HG02852 (cell line): Measurements from ENCODE around the gene PLSCR4.
"Not testable (repeated sequence)": the region's sequence is repeated elsewhere in the genome, so short reads cannot be mapped to it uniquely, and the experiment has no call there.

Experiments used
- ATAC-seq: cut with Tn5 transposase; IDR thresholded peaks from one replicate; pipeline ENCODE4 v1.9.1; 2021; ENCODE audit warnings: mild to moderate bottlenecking, moderate library complexity; ENCODE audit not compliant: unreplicated experiment

PLSCR4 gene, protein sequence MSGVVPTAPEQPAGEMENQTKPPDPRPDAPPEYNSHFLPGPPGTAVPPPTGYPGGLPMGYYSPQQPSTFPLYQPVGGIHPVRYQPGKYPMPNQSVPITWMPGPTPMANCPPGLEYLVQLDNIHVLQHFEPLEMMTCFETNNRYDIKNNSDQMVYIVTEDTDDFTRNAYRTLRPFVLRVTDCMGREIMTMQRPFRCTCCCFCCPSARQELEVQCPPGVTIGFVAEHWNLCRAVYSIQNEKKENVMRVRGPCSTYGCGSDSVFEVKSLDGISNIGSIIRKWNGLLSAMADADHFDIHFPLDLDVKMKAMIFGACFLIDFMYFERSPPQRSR

GRCh38 chr3:146250449-146251382 lies at the start of gene PLSCR4:
TSS of gene PLSCR4 (minus strand) at chr3:146251105. CDS start at chr3:146222071, 29,034 bp downstream.
- peak; percentile 57 for ATAC-seq

DNA sequence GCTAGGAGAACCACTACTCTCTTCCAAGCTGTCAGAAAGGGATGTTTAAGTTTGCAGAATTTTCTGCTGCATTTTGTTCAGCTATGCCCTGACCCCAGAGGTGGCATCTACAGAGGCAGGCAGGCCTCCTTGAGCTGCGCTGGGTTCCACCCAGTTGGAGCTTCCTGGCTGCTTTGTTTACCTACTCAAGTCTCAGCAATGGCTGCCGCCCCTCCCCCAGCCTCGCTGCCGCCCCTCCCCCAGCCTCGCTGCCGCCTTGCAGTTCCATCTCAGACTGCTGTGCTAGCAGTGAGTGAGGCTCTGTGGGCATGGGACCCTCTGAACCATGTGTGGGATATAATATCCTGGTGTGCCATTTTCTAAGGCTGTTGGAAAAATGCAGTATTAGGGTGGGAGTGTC lies 42.5 kb upstream of the PLSCR4 start:
- ATAC-seq, result not testable (repeated sequence)

DNA sequence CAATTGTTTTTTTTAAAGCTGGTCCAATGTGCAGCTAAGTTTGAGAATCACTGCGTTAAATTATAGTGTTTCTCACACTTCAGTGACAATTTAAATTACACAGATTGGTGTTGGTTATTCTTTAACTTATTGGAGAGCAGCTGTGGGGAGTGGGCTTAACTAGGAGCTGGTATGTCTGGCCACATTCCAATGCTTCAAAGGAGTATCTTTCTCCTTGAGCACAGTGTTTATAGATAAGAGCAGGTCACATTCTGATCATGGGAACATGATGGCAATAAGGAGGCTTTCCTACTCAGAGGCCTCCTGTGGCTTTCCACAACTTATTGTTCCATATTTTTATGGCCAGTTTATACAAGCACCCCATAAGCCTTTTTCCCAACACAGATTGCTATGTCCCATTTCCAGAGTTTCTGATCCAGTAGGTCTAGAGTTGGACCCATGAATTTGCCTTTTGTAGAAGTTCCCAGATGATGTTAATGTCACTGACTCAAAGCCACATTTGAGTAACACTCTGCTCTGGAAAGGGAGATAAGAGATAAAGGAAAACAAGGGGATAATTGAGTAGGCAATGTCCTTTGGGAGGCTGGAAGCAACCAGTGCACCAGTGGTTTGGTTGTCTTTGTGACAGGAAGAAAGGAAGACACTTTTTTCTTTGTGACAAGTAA lies 33.0 kb upstream of the PLSCR4 start:
- ATAC-seq, result no peak

GRCh38 chr3:146280864-146281263 lies 30.0 kb upstream of the PLSCR4 start:
- no peak for ATAC-seq

GRCh38 chr3:146279951-146280350 lies 29.0 kb upstream of the PLSCR4 start:
- ATAC-seq, result no peak

DNA sequence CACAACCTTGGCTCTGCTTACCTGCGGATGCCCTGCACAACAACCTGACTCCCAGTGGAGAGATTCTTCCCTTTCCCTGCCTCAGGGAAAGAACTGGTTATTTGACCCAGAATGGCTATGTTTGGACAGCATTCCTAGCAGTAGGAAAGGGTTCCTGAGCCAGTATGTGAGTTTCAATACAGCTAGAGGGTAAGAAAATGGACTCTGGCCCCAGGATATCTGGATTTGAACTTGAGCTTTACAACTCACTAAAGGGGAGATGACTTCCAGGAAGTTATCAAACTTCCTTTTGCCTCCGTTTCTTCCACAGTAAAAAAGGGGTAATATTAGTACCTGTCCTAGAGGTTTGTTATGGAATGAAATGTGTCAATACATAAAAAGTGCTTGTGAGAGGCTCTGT lies 28.1 kb upstream of the PLSCR4 start:
- ATAC-seq, result no peak

DNA sequence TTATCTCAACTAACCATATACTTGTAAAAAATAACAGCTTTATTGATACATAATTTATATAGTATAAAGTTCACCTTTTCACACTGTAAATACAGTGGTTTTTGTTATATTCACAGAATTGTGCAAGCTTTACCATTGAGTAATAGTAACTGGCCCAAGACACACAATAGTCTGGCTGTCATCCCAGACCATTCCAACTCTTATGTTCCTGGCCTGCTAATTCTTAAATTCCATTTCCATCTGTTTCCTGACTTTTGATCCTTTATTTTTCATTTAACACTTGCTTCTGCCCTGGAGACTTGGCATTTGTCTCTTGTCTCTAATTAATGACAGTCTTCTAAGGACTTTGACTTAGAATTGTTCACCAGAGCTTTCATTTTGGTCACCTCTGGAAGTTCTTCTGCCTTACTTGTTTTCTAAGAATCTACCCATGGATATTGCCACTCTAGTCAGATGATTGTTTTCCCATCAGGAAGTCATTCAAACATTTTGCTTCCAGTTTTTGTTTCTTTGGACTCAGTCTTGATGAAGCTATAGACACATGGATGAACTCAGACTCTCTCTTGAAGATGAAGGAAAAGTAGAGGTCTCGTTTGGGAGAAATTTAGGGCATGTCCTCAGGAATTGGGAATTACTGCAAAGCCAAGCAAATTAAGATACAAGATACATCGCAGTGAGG lies 27.2 kb upstream of the PLSCR4 start:
- ATAC-seq, result no peak

GRCh38 chr3:146275476-146275875 lies 24.6 kb upstream of the PLSCR4 start:
- ATAC-seq, result no peak

DNA sequence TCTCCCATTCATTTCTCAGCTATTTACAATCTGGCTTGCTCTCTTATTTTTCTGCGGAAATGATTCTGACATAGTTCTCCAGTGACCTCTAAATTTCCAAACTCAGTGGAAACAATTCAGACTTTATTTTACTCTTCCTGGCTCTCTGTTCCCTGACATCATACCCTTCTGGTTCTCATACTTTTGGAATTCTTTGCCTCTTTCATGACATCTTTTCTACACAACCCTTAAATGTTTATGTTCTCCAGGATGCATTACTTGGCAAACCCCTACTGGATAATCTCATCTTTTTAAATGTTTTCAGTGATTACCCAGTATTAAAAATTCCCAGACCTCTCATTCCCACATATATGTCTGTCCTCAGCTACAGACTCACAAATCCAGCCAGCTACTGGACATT lies 23.9 kb upstream of the PLSCR4 start:
- no peak for ATAC-seq

GRCh38 chr3:146273721-146274407 lies 23.0 kb upstream of the PLSCR4 start:
- no peak for ATAC-seq

GRCh38 chr3:146271180-146271579 lies 20.3 kb upstream of the PLSCR4 start:
- ATAC-seq, result no peak

DNA sequence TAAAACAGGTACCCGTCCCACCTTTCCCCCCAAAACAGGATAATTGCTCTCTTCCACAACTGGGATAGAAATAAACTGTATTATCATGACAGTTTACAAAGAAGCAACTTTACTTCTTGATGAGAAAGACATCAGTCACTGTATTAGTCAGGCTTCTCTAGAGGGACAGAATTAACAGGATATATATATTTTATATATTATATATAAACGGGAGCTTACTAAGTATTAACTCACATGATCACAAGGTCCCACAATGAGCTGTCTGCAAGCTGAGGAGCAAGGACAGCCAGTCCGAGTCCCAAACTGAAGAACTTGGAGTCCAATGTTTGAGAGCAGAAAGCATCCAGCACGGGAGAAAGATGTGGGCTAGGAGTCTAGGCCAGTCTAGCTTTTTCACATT lies 18.4 kb upstream of the PLSCR4 start:
- ATAC-seq, result no peak

- no peak for ATAC-seq
Observed at GRCh38 chr3:146268535-146269219, 17.8 kb upstream of the PLSCR4 start.

DNA sequence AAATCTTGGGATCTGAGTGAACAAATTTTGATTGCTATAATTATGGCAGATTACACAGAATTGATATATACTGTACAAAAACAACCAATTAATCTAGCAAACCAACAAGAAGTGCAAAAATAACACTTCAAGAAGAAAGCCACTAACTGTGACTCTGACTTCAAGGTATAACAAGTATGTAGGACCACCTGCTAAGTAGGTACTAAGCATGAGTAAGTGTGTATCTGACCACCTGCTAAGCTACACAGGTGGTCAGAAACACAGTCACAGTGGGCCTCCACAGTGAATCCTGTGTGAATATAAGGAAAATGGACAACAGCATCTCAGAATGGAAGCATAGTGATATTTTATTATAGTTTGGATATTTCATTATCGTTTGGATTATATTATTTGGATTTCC lies 14.8 kb upstream of the PLSCR4 start:
- no peak for ATAC-seq

DNA sequence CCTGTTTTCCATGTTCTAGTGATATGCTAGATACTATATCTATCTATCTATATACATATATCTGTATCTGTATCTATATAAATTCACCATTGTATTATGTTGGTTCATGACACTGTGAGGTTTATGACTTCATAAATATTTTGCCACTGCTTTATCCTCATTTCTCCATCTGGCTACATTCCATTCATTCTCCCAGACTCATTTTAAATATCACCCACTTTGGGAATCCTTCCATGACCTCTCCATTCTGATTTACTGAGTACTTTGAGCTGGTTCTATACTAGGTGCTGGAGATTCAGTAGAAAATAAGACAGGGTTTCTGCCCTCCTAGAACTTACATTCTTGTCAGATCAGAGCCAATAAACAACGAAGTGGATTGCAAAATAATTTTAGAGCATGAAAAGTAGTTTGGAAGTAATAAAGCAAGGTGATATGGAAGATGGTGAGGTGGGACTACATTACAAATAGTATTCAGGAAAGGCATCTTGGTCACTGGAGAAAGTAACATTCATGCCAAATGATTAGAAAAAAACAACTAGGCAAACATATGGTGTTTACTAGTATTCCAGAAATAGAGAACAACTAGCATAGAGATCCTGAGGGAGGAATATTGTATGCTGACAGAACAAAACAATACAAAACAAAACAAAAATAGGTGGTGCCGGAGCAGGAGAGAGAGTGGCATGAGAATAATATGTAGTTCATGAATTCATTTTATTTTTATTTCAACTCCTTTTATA lies 11.6 kb upstream of the PLSCR4 start:
- no peak for ATAC-seq

DNA sequence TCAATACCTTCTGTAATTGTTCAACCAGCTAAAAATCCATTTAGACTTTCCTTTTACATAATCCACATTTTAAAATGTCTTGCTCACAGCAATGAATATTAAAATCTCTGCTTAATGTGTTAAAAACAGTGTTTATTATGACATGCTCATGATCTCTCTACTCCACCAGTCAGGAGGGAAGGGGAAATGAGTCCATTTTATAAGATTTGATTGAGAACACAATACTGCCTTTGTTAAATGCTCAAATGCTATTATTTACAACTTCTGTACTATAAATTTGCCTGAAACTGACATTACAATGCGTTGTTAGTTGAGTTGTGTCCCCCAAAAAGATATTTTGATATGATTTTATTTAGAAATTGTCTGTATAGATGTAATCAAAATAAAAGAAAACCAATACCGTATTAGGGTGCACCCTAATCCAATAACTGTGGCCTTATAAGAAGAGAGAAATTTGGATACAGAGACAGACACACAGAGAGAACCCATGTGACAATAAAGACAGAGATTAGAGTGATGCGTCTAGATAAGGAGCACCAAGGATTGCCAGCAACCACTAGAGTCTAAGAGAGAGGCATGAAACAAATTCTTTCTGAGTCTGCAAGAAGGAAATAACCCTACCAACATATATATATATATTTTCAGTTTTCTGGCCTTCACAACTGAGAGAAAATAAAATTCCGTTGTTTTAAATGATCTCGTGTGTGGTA lies 9.1 kb upstream of the PLSCR4 start:
- no peak for ATAC-seq

DNA sequence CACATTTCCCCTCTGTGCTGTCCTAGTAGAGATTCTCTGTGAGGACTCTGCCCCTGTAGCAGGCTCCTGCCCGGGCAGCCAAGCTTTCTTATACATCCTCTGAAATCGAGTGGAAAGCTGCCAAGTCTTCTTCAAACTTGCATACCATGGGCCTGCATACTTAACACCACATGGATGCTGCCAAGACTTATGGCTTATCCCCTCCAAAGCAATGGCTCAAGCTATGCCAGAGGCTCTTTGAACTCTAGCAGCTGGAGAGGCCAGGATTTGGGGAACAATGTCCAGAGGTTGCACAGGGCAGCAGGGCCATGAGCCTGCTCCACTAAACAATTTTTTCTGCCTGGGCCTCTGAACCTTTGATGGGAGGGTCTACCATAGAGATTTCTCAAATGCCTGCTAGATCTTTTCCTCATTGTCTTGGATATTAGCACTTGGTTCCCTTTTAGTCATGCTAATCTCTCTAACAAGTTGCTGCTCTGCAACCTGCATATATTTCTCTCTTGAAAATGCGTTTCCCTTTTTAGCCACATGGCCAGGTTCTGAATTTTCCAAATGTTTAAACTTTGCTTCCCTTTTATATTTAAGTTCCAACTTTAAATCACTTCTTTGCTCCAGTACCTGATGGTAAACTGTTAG lies 6.1 kb upstream of the PLSCR4 start:
- no peak for ATAC-seq

DNA sequence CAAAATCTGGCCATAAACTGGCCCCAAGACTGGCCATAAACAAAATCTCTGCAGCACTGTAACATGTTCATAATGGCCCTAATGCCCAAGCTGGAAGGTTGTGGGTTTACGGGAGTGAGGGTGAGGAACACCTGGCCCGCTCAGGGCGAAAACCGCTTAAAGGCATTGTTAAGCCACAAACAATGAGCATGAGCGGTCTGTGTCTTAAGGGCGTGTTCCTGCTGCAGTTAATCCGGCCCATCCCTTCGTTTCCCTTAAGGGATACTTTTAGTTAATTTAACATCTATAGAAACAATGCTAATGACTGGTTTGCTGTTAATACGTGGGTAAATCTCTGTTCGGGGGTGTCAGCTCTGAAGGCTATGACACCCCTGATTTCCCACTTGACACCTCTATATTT lies 1.5 kb upstream of the PLSCR4 start:
- not testable (repeated sequence) for ATAC-seq
